Trophoblast cell (in vitro differentiated cells and primary cell): ENCODE results near the gene VPS13C.

ENCODE experiments used
- DNase-seq, 2 donors: peaks; one replicate each; pipeline ENCODE4 v3.0.0-alpha.2; 2016
- H2AFZ ChIP-seq: 2 replicates; pipeline ENCODE4 v1.6.1; 2013; ENCODE audit warnings: low read length, moderate library complexity, mild to moderate bottlenecking; ENCODE audit not compliant: insufficient read depth, poor library complexity
- H2AK5ac ChIP-seq: 2 replicates; pipeline ENCODE4 v1.6.1; 2013; ENCODE audit warnings: mild to moderate bottlenecking, low read length
- H2BK120ac ChIP-seq: 2 replicates; pipeline ENCODE4 v1.6.1; 2013; ENCODE audit warnings: low read length, mild to moderate bottlenecking, moderate library complexity; ENCODE audit not compliant: insufficient read depth, poor library complexity
- H2BK12ac ChIP-seq: 2 replicates; pipeline ENCODE4 v1.6.1; 2013; ENCODE audit warnings: mild to moderate bottlenecking, low read length, moderate library complexity
- H2BK5ac ChIP-seq: 2 replicates; pipeline ENCODE4 v1.6.1; 2013; ENCODE audit warnings: low read length, low read depth, moderate library complexity, mild to moderate bottlenecking; ENCODE audit not compliant: poor library complexity
- H3K14ac ChIP-seq: 2 replicates; pipeline ENCODE4 v1.6.1; 2013; ENCODE audit warnings: mild to moderate bottlenecking, low read length
- H3K18ac ChIP-seq: 2 replicates; pipeline ENCODE4 v1.6.1; 2013; ENCODE audit warnings: mild to moderate bottlenecking, low read length
- H3K23ac ChIP-seq: 2 replicates; pipeline ENCODE4 v1.6.1; 2013; ENCODE audit warnings: low read length
- H3K27ac ChIP-seq: 2 replicates; pipeline ENCODE4 v1.5.1; 2013; ENCODE audit warnings: low read depth, mild to moderate bottlenecking, inconsistent platforms, low read length, moderate library complexity
- H3K27me3 ChIP-seq: 2 replicates; pipeline ENCODE4 v1.6.1; 2013; ENCODE audit warnings: inconsistent platforms, mild to moderate bottlenecking, low read length, moderate library complexity; ENCODE audit not compliant: insufficient read depth
- H3K36me3 ChIP-seq, 2 experiments: 1 replicate in 1 of 2; 2 replicates in 1 of 2; pipeline ENCODE4 v1.6.1; 2013; ENCODE audit warnings: low read length in 2 of 2, mild to moderate bottlenecking in 2 of 2, moderate library complexity in 1 of 2; ENCODE audit not compliant: insufficient read depth in 2 of 2, control insufficient read depth in 1 of 2
- H3K4ac ChIP-seq: 2 replicates; pipeline ENCODE4 v1.6.1; 2013; ENCODE audit warnings: low read depth, mild to moderate bottlenecking, low read length, moderate library complexity
- H3K4me1 ChIP-seq, 2 experiments: 1 replicate in 1 of 2; 2 replicates in 1 of 2; pipeline ENCODE4 v1.6.1; 2013; ENCODE audit warnings: low read length in 2 of 2, mild to moderate bottlenecking in 2 of 2, moderate library complexity in 1 of 2; ENCODE audit not compliant: insufficient read depth in 2 of 2, control insufficient read depth in 1 of 2
- H3K4me2 ChIP-seq: 2 replicates; pipeline ENCODE4 v1.6.1; 2013; ENCODE audit warnings: inconsistent platforms, mild to moderate bottlenecking, low read length, moderate library complexity
- H3K4me3 ChIP-seq: 2 replicates; pipeline ENCODE4 v1.5.1; 2013; ENCODE audit warnings: mild to moderate bottlenecking, low read depth, low read length, inconsistent platforms
- H3K79me1 ChIP-seq: one replicate; pipeline ENCODE4 v1.6.1; 2013; ENCODE audit warnings: low read length
- H3K79me2 ChIP-seq: 2 replicates; pipeline ENCODE4 v1.6.1; 2013; ENCODE audit warnings: low read length, mild to moderate bottlenecking; ENCODE audit not compliant: control insufficient read depth, insufficient read depth, poor library complexity
- H3K9ac ChIP-seq: 2 replicates; pipeline ENCODE4 v1.6.1; 2013; ENCODE audit warnings: mild to moderate bottlenecking, low read length
- H3K9me3 ChIP-seq: 2 replicates; pipeline ENCODE4 v1.6.1; 2013; ENCODE audit warnings: low read depth, mild to moderate bottlenecking, control low read depth, inconsistent platforms, low read length; ENCODE audit not compliant: insufficient read depth
- H4K12ac ChIP-seq: 2 replicates; pipeline ENCODE4 v1.6.1; 2013; ENCODE audit warnings: low read depth, mild to moderate bottlenecking, low read length, moderate library complexity
- H4K8ac ChIP-seq: 2 replicates; pipeline ENCODE4 v1.6.1; 2013; ENCODE audit warnings: low read depth, mild to moderate bottlenecking, low read length, moderate library complexity
- H4K91ac ChIP-seq: one replicate; pipeline ENCODE4 v1.6.1; 2013; ENCODE audit warnings: low read depth, mild to moderate bottlenecking, low read length, moderate library complexity
- WGBS: extraction: QIAGEN DNeasy Blood & Tissue Kit; methylation state at CpG from one replicate; pipeline ENCODE4 v1.1.7; 2013; ENCODE audit warnings: missing lambda C conversion rate; ENCODE audit not compliant: insufficient read length, insufficient coverage; ENCODE audit errors: extremely low coverage; 5-methylcytosine and 5-hydroxymethylcytosine counted together

The VPS13C gene

GRCh38 chr15:61989667-61990066, 70.6 kb downstream of the VPS13C start:
- no peaks in the 10 kb centered on the region for H3K27me3 ChIP-seq
- H3K36me3 ChIP-seq = no peaks in the 10 kb centered on the region
- H3K79me1 ChIP-seq = no peaks in the 10 kb centered on the region
- H2AK5ac ChIP-seq = no peak overlapping the region
- H2BK12ac ChIP-seq = no peak overlapping the region
- no peak overlapping the region for H2AFZ ChIP-seq
- no peaks in the 10 kb centered on the region for H3K4me1 ChIP-seq
- no peak overlapping the region for H3K4me3 ChIP-seq
- H3K4me2 ChIP-seq = no peak overlapping the region
- no peak overlapping the region for H3K9ac ChIP-seq
- no peak overlapping the region for H2BK120ac ChIP-seq
- H3K23ac ChIP-seq = no peak overlapping the region
- H4K12ac ChIP-seq = no peak overlapping the region
- no peak for DNase-seq
- 100% methylated on average over 1 of the region's 5 CpGs for WGBS
- H3K18ac ChIP-seq = no peak overlapping the region
- H3K9me3 ChIP-seq = no peaks in the 10 kb centered on the region
- H4K91ac ChIP-seq = no peak overlapping the region
- H2BK5ac ChIP-seq = no peak overlapping the region
- no peak overlapping the region for H4K8ac ChIP-seq
- H3K14ac ChIP-seq = no peak overlapping the region
- no peak overlapping the region for H3K4ac ChIP-seq
- H3K27ac ChIP-seq = no peak overlapping the region
- no peaks in the 10 kb centered on the region for H3K79me2 ChIP-seq

DNA sequence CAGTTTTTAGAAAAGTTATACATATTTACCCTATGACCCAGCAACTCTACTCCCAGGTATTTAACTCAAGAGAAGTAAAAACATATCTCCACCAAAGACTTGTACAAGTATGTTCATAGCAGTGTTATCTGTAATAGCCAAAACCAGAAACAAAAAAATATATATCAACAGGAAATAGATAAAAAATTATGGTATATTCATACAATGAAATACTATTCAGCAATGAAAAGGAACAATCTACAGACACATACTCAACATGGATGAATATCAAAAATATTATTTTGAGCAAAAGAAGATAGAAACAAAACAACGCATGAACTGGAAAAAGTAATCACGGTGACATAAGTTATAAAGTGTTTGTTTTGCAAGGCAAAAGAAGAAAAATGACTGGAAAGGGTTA, 72.4 kb downstream of the VPS13C start:
- Histone ChIP-seq H3K4me2 (no peak overlapping the region), H3K14ac (no peak overlapping the region), H3K18ac (no peak overlapping the region), H3K79me1 (no peaks in the 10 kb centered on the region), H3K9me3 (no peaks in the 10 kb centered on the region), H3K4ac (no peak overlapping the region), H2BK5ac (no peak overlapping the region), H3K4me1 (no peaks in the 10 kb centered on the region), H2AK5ac (no peak overlapping the region), H3K27me3 (no peaks in the 10 kb centered on the region), H3K9ac (no peak overlapping the region), H2AFZ (no peak overlapping the region), H3K36me3 (no peaks in the 10 kb centered on the region), H3K27ac (no peak overlapping the region), H3K79me2 (no peaks in the 10 kb centered on the region), H3K23ac (no peak overlapping the region), H3K4me3 (no peak overlapping the region), H4K91ac (no peak overlapping the region), H4K12ac (no peak overlapping the region), H2BK12ac (no peak overlapping the region), H4K8ac (no peak overlapping the region), H2BK120ac (no peak overlapping the region)
- no CpG with 5 or more reads among the region's 2 CpGs for WGBS
- DNase-seq = no peak

DNA sequence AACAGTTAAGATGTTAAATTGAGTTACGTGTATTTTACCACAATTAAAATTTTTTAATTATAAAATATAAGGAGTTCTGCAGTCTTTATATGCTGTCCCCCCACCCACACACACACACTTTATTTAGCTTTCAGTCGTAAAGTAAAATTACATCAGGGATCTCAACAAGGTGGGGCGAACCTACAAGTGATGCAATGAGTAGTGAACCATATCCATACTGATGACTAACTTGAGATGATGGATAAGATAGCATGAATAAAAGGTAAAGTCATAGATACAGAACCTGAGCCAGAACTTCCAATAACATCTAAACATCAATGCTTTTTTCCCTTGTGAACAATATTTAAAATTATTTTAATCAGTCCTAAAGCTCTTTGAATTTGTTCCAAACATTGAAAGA, 77.2 kb downstream of the VPS13C start:
- H2AFZ ChIP-seq = no peak overlapping the region
- no peak overlapping the region for H2BK12ac ChIP-seq
- no peaks in the 10 kb centered on the region for H3K79me1 ChIP-seq
- H3K4me3 ChIP-seq = no peak overlapping the region
- no peak overlapping the region for H2AK5ac ChIP-seq
- no peaks in the 10 kb centered on the region for H3K79me2 ChIP-seq
- no peak overlapping the region for H2BK120ac ChIP-seq
- H3K14ac ChIP-seq = no peak overlapping the region
- no peak overlapping the region for H3K4me2 ChIP-seq
- no CpG with 5 or more reads among the region's 3 CpGs for WGBS
- peaks cover 0 to 2% of the 10 kb centered on the region in 2 experiments for H3K36me3 ChIP-seq
- H2BK5ac ChIP-seq = no peak overlapping the region
- H4K91ac ChIP-seq = no peak overlapping the region
- no peak overlapping the region for H3K18ac ChIP-seq
- H3K9ac ChIP-seq = no peak overlapping the region
- no peak overlapping the region for H4K12ac ChIP-seq
- no peaks in the 10 kb centered on the region for H3K27me3 ChIP-seq
- no peak for DNase-seq
- no peaks in the 10 kb centered on the region for H3K4me1 ChIP-seq
- no peak overlapping the region for H4K8ac ChIP-seq
- H3K27ac ChIP-seq = no peak overlapping the region
- H3K23ac ChIP-seq = no peak overlapping the region
- no peaks in the 10 kb centered on the region for H3K9me3 ChIP-seq
- H3K4ac ChIP-seq = no peak overlapping the region

DNA sequence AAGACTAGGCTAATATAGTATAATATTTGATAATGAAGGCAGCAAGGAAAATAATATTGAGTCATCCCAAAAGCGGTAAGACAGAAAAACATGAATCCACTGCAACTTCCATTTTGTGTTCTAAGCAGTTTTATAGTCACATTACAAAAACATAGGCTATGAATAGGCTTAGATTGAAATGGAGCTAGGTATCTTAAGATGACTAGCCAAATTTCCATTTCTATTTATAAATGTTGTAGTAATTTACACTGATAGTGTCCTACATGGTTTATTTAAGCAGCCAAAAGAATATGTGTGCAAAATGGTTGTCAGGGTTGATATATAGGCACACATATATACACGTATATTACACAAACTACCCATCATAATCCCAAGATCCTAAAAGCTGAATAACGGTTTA, 82.0 kb downstream of the VPS13C start:
- Histone ChIP-seq H3K18ac (no peak overlapping the region), H3K4ac (no peak overlapping the region), H2BK120ac (no peak overlapping the region), H3K4me2 (no peak overlapping the region), H2AK5ac (no peak overlapping the region), H3K79me2 (no peaks in the 10 kb centered on the region), H3K4me1 (no peaks in the 10 kb centered on the region), H3K9me3 (no peaks in the 10 kb centered on the region), H2AFZ (no peak overlapping the region), H3K14ac (no peak overlapping the region), H4K12ac (no peak overlapping the region), H3K23ac (no peak overlapping the region), H3K4me3 (no peak overlapping the region), H4K8ac (no peak overlapping the region), H2BK5ac (no peak overlapping the region), H3K36me3 (peaks cover 0 to 2% of the 10 kb centered on the region in 2 experiments), H4K91ac (no peak overlapping the region), H3K79me1 (no peaks in the 10 kb centered on the region), H3K9ac (no peak overlapping the region), H3K27ac (no peak overlapping the region), H2BK12ac (no peak overlapping the region), H3K27me3 (no peaks in the 10 kb centered on the region)
- no CpG with 5 or more reads among the region's 3 CpGs for WGBS
- DNase-seq = no peak
